Stimulated activated CD4-positive, alpha-beta T cell treated with anti-CD3 and anti-CD28 coated beads, Interleukin-12 subunit alpha, Interleukin-12 subunit beta, amount 100 ng/mL, for 48 hours (primary cell): ENCODE data around the gene FNDC3B.

Experiments used
- DNase-seq, 3 donors: peaks; one replicate each; pipeline ENCODE4 v3.0.0-alpha.2; 2020; ENCODE audit warnings: low read depth in 2 of 3, low spot score in 1 of 3

Gene FNDC3B

DNA sequence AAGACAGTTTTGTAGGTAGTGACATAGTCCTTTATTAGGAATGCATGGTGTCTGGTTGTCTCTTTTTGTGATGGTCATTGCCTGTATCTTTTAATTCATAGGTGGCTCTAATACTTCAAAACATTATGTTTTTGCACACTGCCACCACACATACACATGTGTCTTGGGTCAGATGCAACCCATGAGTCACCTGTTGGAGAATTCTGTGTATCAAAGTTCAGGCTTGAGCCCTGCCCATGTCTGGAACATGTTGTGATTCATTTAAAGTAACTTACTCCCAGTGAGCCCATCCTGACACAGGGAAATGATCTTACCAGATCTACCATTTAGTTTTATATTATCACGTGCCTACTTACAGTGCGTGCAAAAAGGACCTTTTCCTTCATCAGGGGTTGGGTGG is 266.2 kb downstream of the FNDC3B start:
- no peak for DNase-seq

- no peak for DNase-seq
Observed at GRCh38 chr3:172305974-172306373, 266.6 kb downstream of the FNDC3B start.

GRCh38 chr3:172307141-172307560 is 267.8 kb downstream of the FNDC3B start:
- no peak for DNase-seq

GRCh38 chr3:172309059-172309458 is 269.7 kb downstream of the FNDC3B start:
- DNase-seq: no peak

GRCh38 chr3:172309741-172310427 is 270.5 kb downstream of the FNDC3B start:
- DNase-seq: no peak

GRCh38 chr3:172310428-172310760 is 271.0 kb downstream of the FNDC3B start:
- no peak for DNase-seq

DNA sequence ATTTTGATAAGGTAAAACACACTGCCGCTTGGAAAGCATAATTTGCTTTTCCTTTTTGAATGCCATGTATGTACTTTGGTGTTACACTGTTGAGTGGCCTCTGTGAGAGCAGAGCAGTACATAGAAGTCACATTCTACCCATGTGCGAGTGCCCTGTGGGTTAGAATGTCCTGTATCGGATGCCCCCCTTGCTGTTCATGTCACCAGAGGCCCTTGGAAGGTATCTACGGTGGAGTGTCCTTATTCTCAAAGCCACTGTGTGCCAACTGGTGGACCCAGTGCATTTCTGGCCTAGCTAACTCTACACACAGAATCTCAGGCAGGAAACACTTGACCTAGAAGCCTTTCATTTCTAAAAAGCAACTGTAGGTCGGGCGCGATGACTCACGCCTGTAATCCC is 271.8 kb downstream of the FNDC3B start:
- no peak for DNase-seq

DNA sequence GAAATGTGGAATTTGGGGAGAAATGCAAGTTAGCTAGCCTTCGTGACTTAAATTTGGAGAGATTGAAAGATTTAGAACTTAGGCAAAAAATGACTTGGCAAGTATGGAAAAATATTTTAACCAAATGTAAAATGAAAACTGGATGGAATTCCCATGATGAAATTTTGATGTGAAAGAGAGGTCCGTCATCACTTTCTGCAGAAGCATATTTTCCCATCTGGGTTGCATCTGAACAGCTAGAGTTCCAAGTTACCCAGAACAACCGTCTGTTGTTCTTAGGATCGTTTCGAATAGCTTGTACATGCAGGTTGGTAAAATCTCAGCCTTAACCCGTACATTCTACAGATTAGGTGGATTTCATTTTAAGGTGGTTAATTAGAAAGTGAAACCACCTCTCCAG is 272.6 kb downstream of the FNDC3B start:
- DNase-seq: no peak

DNA sequence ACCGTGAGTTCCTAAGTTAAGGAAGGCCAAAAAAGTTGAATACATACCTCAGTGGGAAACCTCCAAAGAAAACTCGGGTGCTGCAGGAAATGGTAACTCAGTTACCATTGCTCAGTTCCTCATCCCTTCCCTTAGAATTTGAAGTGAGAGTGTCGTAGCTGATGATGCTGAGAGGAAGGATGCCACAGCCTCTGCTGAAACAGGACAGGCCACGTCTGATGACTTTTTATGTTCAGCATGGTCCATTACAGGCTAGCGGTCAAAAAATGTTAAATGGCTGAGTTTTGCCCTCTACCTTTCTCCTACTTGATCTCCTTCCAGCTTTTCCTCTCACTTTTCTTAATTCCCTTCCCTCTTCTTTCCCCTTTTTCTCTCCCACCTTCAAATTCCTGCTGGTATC is 273.3 kb downstream of the FNDC3B start:
- DNase-seq: no peak

GRCh38 chr3:172313671-172314070 is 274.3 kb downstream of the FNDC3B start:
- DNase-seq: no peak

DNA sequence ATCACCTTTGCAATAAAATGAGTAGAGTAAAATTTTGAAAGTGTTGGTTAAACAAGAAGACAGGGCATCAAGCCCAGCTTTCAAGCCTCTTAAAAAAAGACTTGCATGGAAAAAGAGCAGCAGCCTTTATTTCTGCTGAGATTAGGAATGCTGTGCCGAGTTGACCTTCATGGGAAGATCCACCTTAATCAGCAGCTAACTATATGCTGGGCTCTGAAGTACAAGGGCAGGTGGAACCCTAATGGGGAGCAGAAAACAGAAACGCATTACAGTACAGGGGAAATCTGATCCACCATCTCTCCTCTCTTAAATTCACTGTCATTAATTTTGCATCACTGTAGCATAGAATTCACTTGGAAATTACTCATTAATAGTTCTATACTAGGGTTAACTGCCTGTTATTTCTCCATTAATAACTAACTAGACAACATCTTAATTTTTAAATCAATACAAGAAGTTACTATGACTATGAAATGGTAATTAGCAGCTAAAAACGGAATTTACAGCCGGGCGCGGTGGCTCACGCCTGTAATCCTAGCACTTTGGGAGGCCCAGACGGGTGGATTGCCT is 275.3 kb downstream of the FNDC3B start:
- DNase-seq: no peak

- DNase-seq: no peak
Observed at GRCh38 chr3:172315401-172316091, 276.2 kb downstream of the FNDC3B start.

DNA sequence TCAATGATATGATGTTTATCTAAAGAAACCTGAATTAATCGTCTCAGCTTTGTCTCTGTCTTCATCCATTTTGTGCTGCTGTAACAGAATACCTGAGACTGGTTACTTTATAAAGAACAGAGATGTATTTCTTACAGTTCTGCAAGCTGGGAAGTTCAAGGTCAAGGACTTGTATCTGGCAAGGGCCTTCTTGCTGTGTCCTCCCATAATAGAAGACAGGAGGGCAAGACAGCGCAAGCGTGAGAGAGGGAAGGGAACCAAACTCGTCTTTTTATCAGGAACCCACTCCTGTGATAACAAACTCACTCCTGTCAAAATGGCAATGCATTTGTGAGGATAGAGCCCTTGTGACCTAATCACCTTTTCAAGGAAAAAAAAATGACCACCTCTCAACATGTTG is 277.4 kb downstream of the FNDC3B start:
- DNase-seq: no peak

GRCh38 chr3:172317481-172317880 is 278.1 kb downstream of the FNDC3B start:
- no peak for DNase-seq

- DNase-seq: no peak
Observed at GRCh38 chr3:172317984-172318383, 278.6 kb downstream of the FNDC3B start.

GRCh38 chr3:172319595-172319994 is 280.2 kb downstream of the FNDC3B start:
- DNase-seq: no peak

GRCh38 chr3:172320468-172320867 is 281.1 kb downstream of the FNDC3B start:
- no peak for DNase-seq

- DNase-seq: no peak
Observed at GRCh38 chr3:172321035-172321434, 281.7 kb downstream of the FNDC3B start.

GRCh38 chr3:172323894-172324610 is 284.7 kb downstream of the FNDC3B start:
- DNase-seq: peak in 2 of 3 donors; percentile 11 to 39

DNA sequence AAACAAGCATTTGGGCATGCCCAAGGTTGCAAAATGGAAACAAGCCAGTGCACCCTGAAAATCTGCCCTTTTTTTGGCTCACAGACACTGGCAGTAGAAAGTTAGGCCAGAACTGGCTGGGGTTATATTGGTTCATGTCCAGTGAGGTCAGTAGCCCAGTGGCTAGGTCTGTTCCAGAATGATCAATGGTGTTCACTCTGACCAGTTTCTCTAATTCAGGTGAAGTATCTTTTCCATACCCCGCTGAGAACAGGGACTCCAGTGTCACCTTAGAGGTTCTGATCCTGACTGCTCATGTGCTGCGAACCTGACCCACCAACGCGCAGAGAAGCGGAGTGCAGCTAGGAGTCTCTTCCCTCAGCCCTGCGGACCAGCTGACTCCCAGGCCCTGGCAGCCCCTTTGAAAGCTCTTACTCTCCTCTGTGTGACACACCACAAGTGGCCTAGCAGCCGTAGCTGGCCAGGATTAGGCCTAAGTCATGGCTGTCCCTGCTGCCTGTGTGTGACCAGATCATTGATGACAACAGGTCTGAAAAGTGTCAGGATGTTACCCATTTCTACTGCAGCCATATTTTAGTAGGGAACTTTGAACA is 285.3 kb downstream of the FNDC3B start:
- no peak for DNase-seq

- no peak for DNase-seq
Observed at GRCh38 chr3:172325461-172325860, 286.1 kb downstream of the FNDC3B start.

- DNase-seq: no peak
Observed at GRCh38 chr3:172326993-172327392, 287.6 kb downstream of the FNDC3B start.
